Tongue (tissue), 2 donors: ENCODE measurements around the gene AP5S1. TPM values are rescaled to one million over a fixed set of nuclear protein-coding genes. Genes with fewer than 3 reads are reported as not detected.
"Not testable (repeated sequence)": the region's sequence is repeated elsewhere in the genome, so short reads cannot be mapped to it uniquely, and the experiment has no call there.

Experiments
- DNase-seq: peaks from one replicate; pipeline ENCODE4 v3.0.0-alpha.2; 2015
- total RNA-seq: library from RNA; depleted of rRNA; stranded (reverse); fragments of >200 nt; gene quantifications from one replicate; pipeline ENCODE4 v1.2.3, GENCODE V29; 2014

Gene AP5S1
- total RNA-seq, 1 donor from 2014 or later, result 18.0 TPM

DNA sequence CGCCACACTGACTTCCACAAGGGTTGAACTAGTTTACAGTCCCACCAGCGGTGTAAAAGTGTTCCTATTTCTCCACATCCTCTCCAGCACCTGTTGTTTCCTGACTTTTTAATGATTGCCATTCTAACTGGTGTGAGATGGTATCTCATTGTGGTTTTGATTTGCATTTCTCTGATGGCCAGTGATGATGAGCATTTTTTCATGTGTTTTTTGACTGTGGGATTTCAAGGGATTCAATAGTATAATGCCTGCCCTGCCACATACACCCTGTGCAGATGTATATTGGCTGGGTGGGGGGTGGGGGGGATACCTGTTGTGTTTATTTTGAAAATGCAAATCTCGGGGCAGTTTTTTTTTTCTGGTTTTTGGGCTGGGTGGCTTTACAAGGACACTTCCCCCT lies 26.2 kb upstream of the AP5S1 start:
- not testable (repeated sequence) for DNase-seq

DNA sequence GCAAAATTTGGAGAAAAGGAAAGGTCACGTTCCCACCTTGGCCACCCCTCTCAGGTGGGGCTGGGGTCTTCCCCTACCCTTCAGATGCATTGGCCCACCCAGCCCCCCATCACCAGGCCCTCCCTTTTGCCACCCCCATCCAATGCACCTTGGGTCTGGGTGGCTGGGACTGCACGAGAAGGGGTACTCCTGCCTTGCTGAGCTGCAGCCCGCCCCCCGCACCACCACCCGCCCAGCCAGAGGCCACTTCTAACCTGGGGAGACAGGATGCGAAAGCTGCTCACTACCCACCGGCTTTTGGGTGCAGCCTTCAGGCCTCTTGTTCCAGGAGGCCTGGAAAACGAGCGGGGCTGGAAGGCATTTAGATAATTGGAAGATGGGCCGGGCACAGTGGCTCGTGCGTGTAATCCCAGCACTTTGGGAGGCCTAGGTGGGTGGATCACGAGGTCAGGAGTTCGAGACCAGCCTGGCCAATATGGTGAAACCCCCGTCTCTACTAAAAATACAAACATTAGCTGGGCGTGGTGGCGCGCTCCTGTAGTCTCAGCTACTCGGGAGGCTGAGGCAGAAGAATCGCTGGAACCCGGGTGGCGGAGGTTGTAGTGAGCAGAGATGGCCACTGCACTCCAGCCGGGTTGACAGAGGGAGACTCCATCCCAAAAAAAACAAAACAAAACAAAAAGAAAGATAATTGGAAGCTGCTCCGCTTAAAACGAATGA lies 25.5 kb upstream of the AP5S1 start:
- no peak for DNase-seq

DNA sequence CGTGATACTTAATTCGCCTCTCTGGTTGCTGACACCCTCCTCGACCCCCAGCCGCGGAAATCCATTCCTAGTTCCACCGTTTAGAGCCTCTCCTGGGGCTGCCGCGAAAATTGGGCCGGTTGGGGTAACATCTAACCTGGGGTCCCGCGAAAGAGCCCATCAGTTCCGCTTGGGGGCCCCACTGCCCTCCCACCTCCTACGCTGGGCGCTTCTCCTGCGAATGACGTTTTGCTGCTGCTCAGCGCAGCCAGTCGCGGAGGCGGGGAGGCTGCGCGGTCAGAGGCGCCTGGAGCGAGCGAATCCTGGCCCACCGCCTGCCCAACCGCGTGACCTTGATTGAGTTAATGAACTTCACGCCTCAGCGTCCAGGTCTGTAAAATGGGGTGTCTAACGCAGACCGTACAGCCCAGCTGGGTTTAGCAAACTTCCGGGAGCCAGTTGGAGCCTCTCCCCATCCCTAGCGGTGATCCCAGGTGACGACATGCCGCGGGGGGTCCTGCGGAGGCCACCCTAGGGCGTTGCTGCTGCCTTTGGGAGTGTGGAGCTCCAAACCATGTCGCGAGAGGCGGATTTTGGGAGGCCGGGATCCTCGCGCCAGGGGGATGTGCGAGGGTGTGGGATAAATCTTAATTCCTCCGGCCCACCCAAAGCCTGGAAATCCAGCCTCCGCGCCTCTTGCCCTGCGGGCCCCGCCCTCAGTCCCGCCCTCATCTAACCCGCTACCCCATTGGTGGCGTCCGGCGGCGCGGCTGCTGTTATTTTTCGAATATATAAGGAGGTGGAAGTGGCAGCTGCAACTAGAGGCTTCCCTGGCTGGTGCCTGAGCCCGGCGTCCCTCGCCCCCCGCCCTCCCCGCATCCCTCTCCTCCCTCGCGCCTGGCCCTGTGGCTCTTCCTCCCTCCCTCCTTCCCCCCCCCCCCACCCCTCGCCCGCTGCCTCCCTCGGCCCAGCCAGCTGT lies 24.6 kb upstream of the AP5S1 start, which contains the start of gene CDC25B:
CDC25B (plus strand) TSS at position 800 of the 958 bp plus-strand sequence. CDS start 222 bp downstream, outside the sequence.
- peak; percentile 99 for DNase-seq

DNA sequence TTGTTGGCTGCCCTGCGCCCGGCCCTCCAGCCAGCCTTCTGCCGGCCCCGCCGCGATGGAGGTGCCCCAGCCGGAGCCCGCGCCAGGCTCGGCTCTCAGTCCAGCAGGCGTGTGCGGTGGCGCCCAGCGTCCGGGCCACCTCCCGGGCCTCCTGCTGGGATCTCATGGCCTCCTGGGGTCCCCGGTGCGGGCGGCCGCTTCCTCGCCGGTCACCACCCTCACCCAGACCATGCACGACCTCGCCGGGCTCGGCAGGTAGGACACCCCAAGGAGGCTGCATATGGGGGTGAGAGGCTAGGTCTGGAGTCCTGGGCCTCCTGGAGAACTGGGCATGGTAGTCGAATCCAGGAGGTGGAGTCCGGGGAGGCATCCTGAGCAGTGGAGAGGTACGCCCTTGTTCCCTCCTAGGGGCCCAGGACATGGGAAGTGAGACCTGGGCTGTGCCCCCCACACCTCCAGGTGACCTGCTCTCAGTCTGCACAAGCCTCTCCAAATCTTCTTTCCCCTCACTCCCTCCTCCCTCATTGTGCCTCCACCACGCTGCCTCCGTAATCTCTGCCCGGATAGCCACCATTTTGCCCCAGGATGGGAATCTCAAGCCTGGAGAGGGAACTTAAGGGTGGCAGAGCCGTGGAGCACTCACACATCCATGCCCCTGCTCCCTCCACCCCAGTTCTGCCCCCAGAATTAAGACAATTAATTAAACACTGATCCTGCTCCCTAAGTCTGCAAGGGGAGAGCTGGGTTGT lies 23.7 kb upstream of the AP5S1 start:
- DNase-seq, result no peak

DNA sequence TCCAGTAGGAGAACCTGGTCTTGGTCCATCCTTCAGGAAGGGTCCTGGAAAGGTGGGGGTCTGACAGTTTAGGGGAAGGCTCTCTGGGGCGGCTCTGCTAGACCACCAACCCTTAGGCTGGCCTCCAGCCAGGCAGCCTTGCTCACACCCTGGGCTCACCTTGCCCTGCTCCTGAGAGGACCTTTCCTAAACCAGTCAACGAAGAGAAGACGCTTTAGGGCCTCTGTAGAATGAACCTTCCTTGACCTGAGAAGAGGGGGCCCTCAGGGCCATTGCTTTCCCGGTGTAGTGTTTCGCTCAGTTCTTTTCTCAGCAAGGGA lies 23.2 kb upstream of the AP5S1 start:
- DNase-seq, result no peak

DNA sequence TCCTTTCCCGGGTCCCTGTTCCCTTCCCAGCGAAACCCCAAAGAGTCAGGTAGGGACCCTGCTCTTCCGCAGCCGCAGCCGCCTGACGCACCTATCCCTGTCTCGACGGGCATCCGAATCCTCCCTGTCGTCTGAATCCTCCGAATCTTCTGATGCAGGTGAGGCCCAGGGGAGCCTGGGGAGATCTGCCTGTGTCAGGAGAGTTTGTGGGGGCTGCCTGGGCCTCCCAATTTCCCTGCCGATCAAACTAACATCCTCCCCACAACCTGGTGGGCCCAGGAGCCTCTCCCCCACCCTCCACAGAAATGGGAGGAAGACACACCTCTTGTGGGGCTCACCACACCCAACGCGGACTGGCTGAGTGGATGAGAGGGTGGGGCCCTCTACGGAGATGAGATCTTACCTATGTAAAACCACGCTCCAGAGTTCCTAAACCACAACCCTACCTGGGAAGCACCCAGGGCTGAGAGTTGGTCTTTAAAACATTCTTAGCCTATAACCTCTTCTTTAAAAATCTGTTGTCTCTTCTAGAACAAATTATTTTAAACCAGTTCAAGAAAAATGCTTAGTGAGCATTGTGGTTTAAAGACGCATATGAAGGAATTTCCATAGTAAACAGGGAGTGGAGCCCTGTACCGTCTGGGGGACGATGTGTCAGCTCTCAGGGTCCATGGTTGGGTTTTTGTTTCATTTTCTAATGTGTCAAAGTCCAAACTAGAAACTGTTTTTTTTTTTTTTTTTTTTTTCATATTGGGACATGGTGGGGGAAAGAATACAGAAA lies 22.6 kb upstream of the AP5S1 start:
- no peak for DNase-seq

DNA sequence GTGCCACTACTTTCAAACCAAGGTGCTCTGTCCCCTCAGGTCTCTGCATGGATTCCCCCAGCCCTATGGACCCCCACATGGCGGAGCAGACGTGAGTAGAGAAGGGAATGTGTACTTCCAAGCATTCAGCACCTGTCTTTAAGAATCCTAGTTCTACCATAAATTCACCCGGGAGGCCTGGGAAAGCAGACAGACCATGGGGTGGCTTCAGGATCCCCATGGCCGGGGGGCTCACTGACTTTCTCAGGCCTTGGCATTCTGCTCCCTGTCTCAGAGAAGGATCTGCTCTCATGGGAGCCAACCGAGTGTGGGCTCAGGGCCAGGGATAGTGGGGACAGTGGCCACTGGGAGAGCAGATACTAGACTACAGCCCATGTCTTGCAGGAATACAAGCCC lies 22.0 kb upstream of the AP5S1 start:
- no peak for DNase-seq

DNA sequence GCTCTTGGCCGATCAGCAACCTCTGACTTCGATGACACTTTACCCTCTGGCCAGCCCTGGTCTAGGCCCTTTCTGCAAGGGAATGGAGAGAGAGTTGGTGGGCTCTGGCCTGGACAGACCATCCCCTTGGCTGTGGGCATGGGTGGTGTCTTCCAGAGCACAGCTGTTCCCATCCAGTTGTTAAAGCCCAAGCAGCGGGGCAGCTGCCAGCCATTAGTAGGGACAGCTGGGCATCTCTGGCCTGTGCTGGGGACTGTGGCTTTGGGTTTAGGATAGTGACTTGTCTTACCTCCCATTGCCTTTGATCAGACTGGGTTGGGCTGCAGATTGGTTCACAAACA lies 21.5 kb upstream of the AP5S1 start:
- DNase-seq, result peak; percentile 96

DNA sequence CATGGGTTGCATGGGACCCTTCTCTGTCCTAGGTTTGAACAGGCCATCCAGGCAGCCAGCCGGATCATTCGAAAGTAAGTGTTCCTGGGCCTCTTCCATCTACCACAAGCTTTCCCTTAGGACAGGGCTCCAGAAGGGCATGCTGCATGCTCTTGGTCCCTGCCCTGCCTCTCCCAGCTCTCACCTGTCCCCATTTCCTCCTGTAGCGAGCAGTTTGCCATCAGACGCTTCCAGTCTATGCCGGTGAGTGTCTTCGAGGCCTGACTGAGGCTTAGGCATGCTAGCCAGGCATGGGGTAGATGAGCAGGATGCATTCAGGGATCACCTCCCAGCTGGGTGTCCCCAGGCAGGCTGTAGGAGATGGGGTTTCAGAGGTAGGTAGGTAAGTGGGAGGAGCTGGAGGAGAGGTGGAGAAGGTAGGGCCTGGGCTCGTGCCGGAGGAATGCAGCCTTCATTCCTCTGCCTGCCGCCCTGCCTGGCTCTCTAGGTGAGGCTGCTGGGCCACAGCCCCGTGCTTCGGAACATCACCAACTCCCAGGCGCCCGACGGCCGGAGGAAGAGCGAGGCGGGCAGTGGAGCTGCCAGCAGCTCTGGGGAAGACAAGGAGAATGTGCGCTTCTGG lies 20.0 kb upstream of the AP5S1 start:
- DNase-seq, result no peak

DNA sequence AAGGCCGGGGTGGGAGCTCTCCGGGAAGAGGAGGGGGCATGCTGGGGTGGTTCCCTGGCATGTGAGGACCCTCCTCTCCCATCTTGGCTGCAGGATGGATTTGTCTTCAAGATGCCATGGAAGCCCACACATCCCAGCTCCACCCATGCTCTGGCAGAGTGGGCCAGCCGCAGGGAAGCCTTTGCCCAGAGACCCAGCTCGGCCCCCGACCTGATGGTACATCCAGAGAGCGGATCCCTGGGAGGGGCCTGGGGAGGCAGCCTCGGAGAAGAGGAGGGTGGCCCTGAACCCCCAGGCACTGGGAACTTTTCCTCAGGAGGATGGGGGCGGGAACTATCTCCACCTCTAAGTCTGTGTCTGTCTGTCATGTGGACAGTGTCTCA lies 19.5 kb upstream of the AP5S1 start:
- DNase-seq, result no peak

DNA sequence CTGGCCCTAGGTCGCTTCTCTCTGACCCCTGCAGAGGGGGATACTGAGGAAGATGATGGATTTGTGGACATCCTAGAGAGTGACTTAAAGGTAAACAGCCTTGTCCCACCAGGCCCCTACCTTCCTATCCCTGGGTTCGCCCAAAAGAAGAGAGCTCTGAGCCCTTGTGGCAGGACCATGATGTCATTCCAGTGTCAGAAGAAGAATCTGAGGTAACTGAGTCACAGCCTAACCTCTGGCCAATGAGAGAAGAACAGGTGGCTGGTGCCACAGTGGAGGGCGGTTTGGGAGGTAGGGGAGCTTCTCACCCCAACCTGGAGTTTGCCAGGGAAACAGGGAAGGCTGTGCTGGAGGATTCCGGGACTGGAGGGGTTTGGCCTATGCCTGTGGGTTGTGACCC lies 19.0 kb upstream of the AP5S1 start:
- DNase-seq, result no peak

DNA sequence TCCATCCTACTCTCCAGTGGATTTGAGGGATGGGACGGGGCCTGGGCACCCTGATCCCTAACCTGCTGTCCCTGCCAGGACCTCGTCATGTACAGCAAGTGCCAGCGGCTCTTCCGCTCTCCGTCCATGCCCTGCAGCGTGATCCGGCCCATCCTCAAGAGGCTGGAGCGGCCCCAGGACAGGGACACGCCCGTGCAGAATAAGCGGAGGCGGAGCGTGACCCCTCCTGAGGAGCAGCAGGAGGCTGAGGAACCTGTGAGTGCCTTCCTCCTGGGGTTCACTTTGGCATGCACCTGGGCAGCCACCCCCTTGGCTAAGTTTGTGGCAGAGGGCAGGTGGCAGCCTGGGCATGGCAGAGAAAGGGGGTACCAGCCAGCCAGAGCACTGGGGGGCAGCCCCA lies 18.5 kb upstream of the AP5S1 start:
- DNase-seq, result no peak

DNA sequence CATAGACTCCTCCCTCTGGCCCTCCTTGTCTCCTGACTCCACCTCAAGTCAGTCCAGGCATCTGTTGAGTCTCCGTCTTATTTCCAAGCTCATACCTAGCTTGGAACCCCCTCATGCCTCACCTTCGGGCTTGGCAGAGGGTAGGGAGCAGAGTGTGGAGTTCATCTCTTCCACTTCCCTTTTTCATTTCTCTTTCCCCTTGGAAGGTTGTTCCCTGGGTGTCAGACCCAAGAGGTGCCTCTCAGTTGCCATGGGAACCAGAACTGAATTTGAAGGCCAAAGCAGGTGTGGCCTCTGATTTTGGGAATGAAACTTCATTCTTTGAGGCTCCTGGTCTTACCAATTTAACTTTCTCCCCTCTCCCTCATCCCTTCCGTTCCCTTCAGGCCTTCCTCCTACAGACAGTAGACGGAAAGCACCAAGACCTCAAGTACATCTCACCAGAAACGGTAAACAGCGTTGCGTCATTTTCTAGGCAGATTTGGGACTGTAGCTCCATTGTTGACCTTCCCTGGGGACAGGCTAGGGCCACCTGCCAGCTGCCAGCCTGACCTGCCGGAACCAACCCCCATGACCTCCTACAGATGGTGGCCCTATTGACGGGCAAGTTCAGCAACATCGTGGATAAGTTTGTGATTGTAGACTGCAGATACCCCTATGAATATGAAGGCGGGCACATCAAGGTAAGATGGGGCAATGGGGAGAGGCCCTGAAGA lies 17.7 kb upstream of the AP5S1 start:
- no peak for DNase-seq

DNA sequence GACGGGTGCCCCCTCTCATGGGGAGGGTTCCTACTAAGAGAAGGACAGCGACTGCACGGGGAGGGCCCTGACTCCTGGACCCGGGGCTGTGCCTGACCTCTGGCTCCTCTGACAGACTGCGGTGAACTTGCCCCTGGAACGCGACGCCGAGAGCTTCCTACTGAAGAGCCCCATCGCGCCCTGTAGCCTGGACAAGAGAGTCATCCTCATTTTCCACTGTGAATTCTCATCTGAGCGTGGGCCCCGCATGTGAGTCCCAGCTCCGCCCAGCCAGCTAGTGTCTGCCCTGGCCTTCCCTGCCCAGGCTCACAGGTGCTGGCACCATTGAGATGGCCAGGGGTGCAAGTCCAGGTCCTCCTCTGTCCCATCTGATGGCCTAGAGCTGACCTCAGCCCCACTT lies 17.1 kb upstream of the AP5S1 start:
- no peak for DNase-seq

DNA sequence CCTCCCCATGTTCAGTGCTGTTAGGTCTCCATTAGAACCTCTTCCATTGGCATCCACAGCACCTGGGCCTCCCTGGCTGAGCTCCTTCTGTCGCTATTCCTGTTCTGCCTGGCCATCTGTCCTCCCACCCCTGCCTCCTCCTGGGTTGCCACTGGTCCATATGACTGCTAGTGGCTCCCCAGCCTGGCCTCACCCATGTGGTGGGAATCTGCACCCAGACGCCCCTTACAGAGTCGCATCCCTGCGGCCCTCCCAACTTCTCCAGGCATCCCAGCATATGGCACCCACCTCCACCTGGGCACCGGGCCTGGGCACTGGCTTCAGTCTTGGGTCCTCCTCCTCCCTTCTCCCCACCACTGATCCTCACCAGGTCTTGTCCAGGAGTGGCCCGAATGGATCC lies 16.5 kb upstream of the AP5S1 start:
- DNase-seq, result no peak

DNA sequence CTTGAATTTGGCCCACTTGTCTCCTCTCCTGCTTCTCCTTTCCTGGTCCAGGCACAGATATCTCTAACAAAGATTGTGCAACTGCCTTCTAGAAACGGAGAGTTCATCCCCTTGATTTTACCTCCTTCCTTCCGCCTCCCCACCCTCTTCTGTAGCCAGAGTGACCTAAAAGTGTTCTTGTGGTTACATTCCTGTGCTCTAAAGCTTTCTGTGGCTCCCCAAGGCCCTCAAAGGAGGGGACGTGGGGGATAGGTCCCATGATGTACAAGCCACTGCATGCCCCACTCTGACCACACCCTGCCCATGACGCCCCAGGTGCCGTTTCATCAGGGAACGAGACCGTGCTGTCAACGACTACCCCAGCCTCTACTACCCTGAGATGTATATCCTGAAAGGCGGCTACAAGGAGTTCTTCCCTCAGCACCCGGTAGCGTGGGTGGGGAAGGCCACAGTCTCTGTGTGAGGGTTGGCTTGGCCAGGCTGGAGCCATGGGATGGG lies 16.0 kb upstream of the AP5S1 start:
- DNase-seq, result no peak

DNA sequence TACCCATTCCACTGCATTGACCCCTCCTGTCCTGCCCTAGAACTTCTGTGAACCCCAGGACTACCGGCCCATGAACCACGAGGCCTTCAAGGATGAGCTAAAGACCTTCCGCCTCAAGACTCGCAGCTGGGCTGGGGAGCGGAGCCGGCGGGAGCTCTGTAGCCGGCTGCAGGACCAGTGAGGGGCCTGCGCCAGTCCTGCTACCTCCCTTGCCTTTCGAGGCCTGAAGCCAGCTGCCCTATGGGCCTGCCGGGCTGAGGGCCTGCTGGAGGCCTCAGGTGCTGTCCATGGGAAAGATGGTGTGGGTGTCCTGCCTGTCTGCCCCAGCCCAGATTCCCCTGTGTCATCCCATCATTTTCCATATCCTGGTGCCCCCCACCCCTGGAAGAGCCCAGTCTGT lies 15.6 kb upstream of the AP5S1 start:
- DNase-seq, result no peak

DNA sequence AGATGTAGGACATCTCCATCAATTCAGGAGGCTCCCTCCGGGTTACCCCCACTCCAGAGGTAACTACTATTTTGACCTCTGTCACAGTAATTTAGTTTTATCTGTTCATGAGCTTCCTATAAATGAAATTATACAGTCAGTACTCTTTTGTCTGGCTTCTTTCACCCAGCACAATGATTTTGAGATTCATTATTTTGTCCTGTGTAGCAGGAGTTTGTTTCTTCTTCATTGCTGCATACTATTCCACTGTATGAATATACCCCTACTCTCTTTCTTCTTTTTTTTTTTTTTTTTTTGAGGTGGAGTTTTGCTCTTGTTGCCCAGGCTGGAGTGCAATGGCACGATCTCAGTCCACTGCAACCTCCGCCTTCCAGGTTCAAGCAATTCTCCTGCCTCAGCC lies 11.8 kb upstream of the AP5S1 start:
- no peak for DNase-seq

DNA sequence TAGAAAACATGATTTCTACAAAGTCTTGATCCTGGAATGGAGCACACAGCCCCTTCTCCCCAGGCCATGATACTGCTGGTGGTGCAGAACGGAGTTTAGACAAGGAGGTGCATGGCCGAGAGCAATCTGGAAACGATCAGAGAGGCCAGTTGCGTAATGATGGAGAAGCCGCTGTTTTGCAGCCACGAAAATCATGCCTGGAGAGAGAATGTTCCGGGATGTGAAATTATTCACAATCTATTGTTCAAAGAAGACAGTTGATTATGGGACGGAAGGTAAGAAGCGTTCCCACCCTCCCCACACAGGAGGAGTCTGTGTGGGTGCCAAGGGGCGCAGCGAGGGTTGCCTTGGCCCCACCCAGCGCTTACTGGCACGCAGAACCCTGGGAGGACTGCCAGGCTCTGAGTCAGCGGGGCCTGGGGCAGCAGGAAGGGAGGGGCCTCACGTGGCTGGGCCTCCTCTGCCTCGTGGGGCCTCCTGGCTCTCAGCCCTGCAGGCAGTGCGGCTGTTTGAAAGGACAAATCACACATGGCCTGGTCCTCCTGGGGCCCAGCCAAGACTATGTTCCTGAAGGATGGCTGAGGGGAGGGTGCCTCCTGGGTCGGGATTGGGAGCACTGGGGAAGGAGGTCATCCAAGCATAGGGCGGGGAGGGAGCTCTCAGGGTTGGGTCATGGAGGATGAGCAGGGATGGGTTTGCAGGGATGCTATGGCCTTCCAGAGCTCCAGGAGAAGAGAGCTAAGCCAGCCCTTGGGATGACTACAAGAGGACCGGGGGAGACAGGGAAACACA lies 8.7 kb upstream of the AP5S1 start:
- peak; percentile 99 for DNase-seq

DNA sequence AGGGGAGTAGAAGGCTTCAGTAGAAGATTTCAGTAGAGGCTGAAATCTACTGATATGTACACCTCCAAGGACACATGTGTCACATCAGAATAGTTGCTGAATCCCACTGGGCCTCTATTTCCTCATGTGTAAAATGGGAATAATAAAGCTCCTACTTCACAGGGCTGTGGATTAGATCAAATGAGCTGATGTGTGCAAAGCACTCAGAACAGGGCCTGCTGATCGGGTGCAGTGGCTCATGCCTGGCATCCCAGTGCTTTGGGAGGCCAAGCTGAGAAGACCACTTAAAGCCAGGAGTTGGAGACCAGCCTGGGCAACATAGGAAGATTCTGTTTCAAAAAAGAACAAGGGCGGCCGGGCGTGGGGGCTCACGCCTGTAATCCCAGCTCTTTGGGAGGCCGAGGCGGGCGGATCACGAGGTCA lies 8.1 kb upstream of the AP5S1 start:
- no peak for DNase-seq
